Immature natural killer cell (primary cell): Measurements from ENCODE around the gene APP. TPM values are rescaled to one million over a fixed set of nuclear protein-coding genes. Genes with fewer than 3 reads are reported as not detected.

Source experiments
- DNase-seq, 3 donors: peaks; one replicate each; pipeline ENCODE4 v3.0.0; 2022; ENCODE audit warnings: mixed read lengths in 1 of 3
- H3K27ac Mint-ChIP-seq, 6 donors: one replicate each; pipeline ENCODE4 v1.8.0; 2020; ENCODE audit warnings: mixed read lengths in 6 of 6, mild to moderate bottlenecking in 5 of 6, inconsistent platforms in 4 of 6, moderate library complexity in 3 of 6
- H3K27me3 Mint-ChIP-seq, 3 donors: one replicate each; pipeline ENCODE4 v1.8.0; 2020 to 2021; ENCODE audit warnings: low read depth in 3 of 3, mild to moderate bottlenecking in 3 of 3, mixed read lengths in 3 of 3, moderate library complexity in 3 of 3, inconsistent platforms in 1 of 3
- H3K36me3 Mint-ChIP-seq, 3 donors: one replicate each; pipeline ENCODE4 v1.8.0; 2020; ENCODE audit warnings: mixed read lengths in 3 of 3, inconsistent platforms in 2 of 3, mild to moderate bottlenecking in 2 of 3
- H3K4me1 Mint-ChIP-seq, 2 donors: one replicate each; pipeline ENCODE4 v1.8.0; 2020; ENCODE audit warnings: inconsistent platforms in 2 of 2, mild to moderate bottlenecking in 2 of 2, mixed read lengths in 2 of 2, moderate library complexity in 1 of 2
- H3K4me3 Mint-ChIP-seq, 5 donors: one replicate each; pipeline ENCODE4 v1.8.0; 2020; ENCODE audit warnings: mild to moderate bottlenecking in 5 of 5, mixed read lengths in 5 of 5, inconsistent platforms in 3 of 5, moderate library complexity in 3 of 5
- H3K9me3 Mint-ChIP-seq, 6 donors: one replicate each; pipeline ENCODE4 v1.8.0; 2020; ENCODE audit warnings: mild to moderate bottlenecking in 6 of 6, mixed read lengths in 6 of 6, inconsistent platforms in 4 of 6, moderate library complexity in 3 of 6
- polyA plus RNA-seq, 3 donors: library from polyadenylated mRNA; unstranded; fragments of 300-500 nt; fragmentation: Illumina TruSeq; gene quantifications; one replicate each; pipeline ENCODE4 v1.2.3, GENCODE V29; 2021

APP gene
- polyA plus RNA-seq, 3 donors from 2014 or later = 1.4 to 2.4 (median 2.4) TPM

- Mint-ChIP-seq H3K9me3 (peaks cover 0 to 1% (median 0%) of the 10 kb centered on the region in 6 donors), H3K4me3 (no peak overlapping the region), H3K27me3 (peaks cover 0 to under 1% (median 0%) of the 10 kb centered on the region in 3 donors), H3K4me1 (no peaks in the 10 kb centered on the region), H3K36me3 (no peaks in the 10 kb centered on the region), H3K27ac (no peak overlapping the region)
- no peak for DNase-seq
Observed at GRCh38 chr21:26130249-26130881, 40.2 kb downstream of the APP start.

- Mint-ChIP-seq H3K27me3 (no peaks in the 10 kb centered on the region), H3K27ac (no peak overlapping the region), H3K9me3 (peaks cover 0 to 1% (median 0%) of the 10 kb centered on the region in 6 donors), H3K4me3 (no peak overlapping the region), H3K4me1 (no peaks in the 10 kb centered on the region), H3K36me3 (no peaks in the 10 kb centered on the region)
- DNase-seq = no peak
Observed at GRCh38 chr21:26127918-26128317, 42.7 kb downstream of the APP start.

GRCh38 chr21:26127073-26127814, 43.3 kb downstream of the APP start:
- H3K4me1 Mint-ChIP-seq = no peaks in the 10 kb centered on the region
- no peak for DNase-seq
- no peak overlapping the region for H3K4me3 Mint-ChIP-seq
- peaks cover 0 to 1% (median 0%) of the 10 kb centered on the region in 6 donors for H3K9me3 Mint-ChIP-seq
- no peak overlapping the region for H3K27ac Mint-ChIP-seq
- H3K27me3 Mint-ChIP-seq = no peaks in the 10 kb centered on the region
- H3K36me3 Mint-ChIP-seq = no peaks in the 10 kb centered on the region

- H3K9me3 Mint-ChIP-seq = peaks cover 0 to 1% (median 0%) of the 10 kb centered on the region in 6 donors
- peaks cover 0 to 2% (median 0%) of the 10 kb centered on the region in 3 donors for H3K27me3 Mint-ChIP-seq
- no peaks in the 10 kb centered on the region for H3K36me3 Mint-ChIP-seq
- H3K4me3 Mint-ChIP-seq = no peak overlapping the region
- H3K4me1 Mint-ChIP-seq = no peaks in the 10 kb centered on the region
- no peak overlapping the region for H3K27ac Mint-ChIP-seq
- DNase-seq = no peak
Observed at GRCh38 chr21:26126168-26126553, 44.4 kb downstream of the APP start.

- peaks cover 0 to 2% (median 0%) of the 10 kb centered on the region in 3 donors for H3K27me3 Mint-ChIP-seq
- DNase-seq = no peak
- no peak overlapping the region for H3K4me3 Mint-ChIP-seq
- H3K27ac Mint-ChIP-seq = no peak overlapping the region
- H3K9me3 Mint-ChIP-seq = peaks cover 0 to 1% (median 0%) of the 10 kb centered on the region in 6 donors
- H3K4me1 Mint-ChIP-seq = no peaks in the 10 kb centered on the region
- H3K36me3 Mint-ChIP-seq = no peaks in the 10 kb centered on the region
Observed at GRCh38 chr21:26125433-26126167, 45.0 kb downstream of the APP start.

GRCh38 chr21:26124896-26125295, 45.7 kb downstream of the APP start:
- peaks cover 0 to 2% (median 0%) of the 10 kb centered on the region in 3 donors for H3K27me3 Mint-ChIP-seq
- H3K4me3 Mint-ChIP-seq = no peak overlapping the region

GRCh38 chr21:26124421-26124833, 46.1 kb downstream of the APP start:
- peaks cover 0 to 2% (median 0%) of the 10 kb centered on the region in 3 donors for H3K27me3 Mint-ChIP-seq
- no peak for DNase-seq
- H3K27ac Mint-ChIP-seq = no peak overlapping the region
- peaks cover 0 to 1% (median 0%) of the 10 kb centered on the region in 6 donors for H3K9me3 Mint-ChIP-seq
- no peak overlapping the region for H3K4me3 Mint-ChIP-seq
- no peaks in the 10 kb centered on the region for H3K36me3 Mint-ChIP-seq
- H3K4me1 Mint-ChIP-seq = no peaks in the 10 kb centered on the region

More at GRCh38 chr21:26124896-26125295, 45.7 kb downstream of the APP start:
- DNase-seq = no peak
- no peaks in the 10 kb centered on the region for H3K4me1 Mint-ChIP-seq
- H3K9me3 Mint-ChIP-seq = peaks cover 0 to 1% (median 0%) of the 10 kb centered on the region in 6 donors
- H3K27ac Mint-ChIP-seq = no peak overlapping the region
- no peaks in the 10 kb centered on the region for H3K36me3 Mint-ChIP-seq

GRCh38 chr21:26123012-26123411, 47.6 kb downstream of the APP start:
- Mint-ChIP-seq H3K9me3 (peaks cover 0 to 1% (median 0%) of the 10 kb centered on the region in 6 donors), H3K36me3 (no peaks in the 10 kb centered on the region), H3K27me3 (peaks cover 0 to 2% (median 0%) of the 10 kb centered on the region in 3 donors), H3K4me1 (no peaks in the 10 kb centered on the region), H3K27ac (no peak overlapping the region), H3K4me3 (no peak overlapping the region)
- no peak for DNase-seq

GRCh38 chr21:26120828-26121227, 49.7 kb downstream of the APP start:
- no peaks in the 10 kb centered on the region for H3K4me1 Mint-ChIP-seq
- H3K27ac Mint-ChIP-seq = no peak overlapping the region
- peaks cover 0 to 5% (median 2%) of the 10 kb centered on the region in 3 donors for H3K27me3 Mint-ChIP-seq
- no peak for DNase-seq
- H3K4me3 Mint-ChIP-seq = no peak overlapping the region
- no peaks in the 10 kb centered on the region for H3K36me3 Mint-ChIP-seq
- no peaks in the 10 kb centered on the region for H3K9me3 Mint-ChIP-seq

- H3K9me3 Mint-ChIP-seq = no peaks in the 10 kb centered on the region
- no peak overlapping the region for H3K27ac Mint-ChIP-seq
- H3K4me1 Mint-ChIP-seq = no peaks in the 10 kb centered on the region
- DNase-seq = no peak
- H3K4me3 Mint-ChIP-seq = no peak overlapping the region
- no peaks in the 10 kb centered on the region for H3K36me3 Mint-ChIP-seq
- H3K27me3 Mint-ChIP-seq = peaks cover 0 to 5% (median 2%) of the 10 kb centered on the region in 3 donors
Observed at GRCh38 chr21:26119906-26120305, 50.7 kb downstream of the APP start.

- Mint-ChIP-seq H3K27ac (no peak overlapping the region), H3K4me3 (no peak overlapping the region), H3K4me1 (no peaks in the 10 kb centered on the region), H3K36me3 (no peaks in the 10 kb centered on the region), H3K27me3 (peaks cover 0 to 6% (median 2%) of the 10 kb centered on the region in 3 donors), H3K9me3 (no peaks in the 10 kb centered on the region)
- DNase-seq = no peak
Observed at GRCh38 chr21:26118938-26119540, 51.5 kb downstream of the APP start.

- Mint-ChIP-seq H3K27ac (no peak overlapping the region), H3K36me3 (no peaks in the 10 kb centered on the region), H3K27me3 (peaks cover 0 to 6% (median 2%) of the 10 kb centered on the region in 3 donors), H3K9me3 (no peaks in the 10 kb centered on the region), H3K4me3 (no peak overlapping the region), H3K4me1 (no peaks in the 10 kb centered on the region)
- DNase-seq = no peak
Observed at GRCh38 chr21:26117972-26118367, 52.6 kb downstream of the APP start.

GRCh38 chr21:26117324-26117971, 53.1 kb downstream of the APP start:
- Mint-ChIP-seq H3K27me3 (peaks cover 0 to 6% (median 2%) of the 10 kb centered on the region in 3 donors), H3K9me3 (no peaks in the 10 kb centered on the region), H3K36me3 (no peaks in the 10 kb centered on the region), H3K4me1 (no peaks in the 10 kb centered on the region), H3K4me3 (no peak overlapping the region), H3K27ac (no peak overlapping the region)
- DNase-seq = no peak
